HepG2 (cell line): Measurements from ENCODE around the gene TEKT5. TPM values are rescaled to one million over a fixed set of nuclear protein-coding genes. Genes with fewer than 3 reads are reported as not detected.
A peak's percentile ranks its signal among the peaks of the same experiment; 100 is the strongest.

Experiments
- ATAC-seq: fragments of 200-7000 bp; cut with Tn5 transposase; 3 replicates; pipeline ENCODE4 v1.9.1; 2020; ENCODE audit warnings: mild to moderate bottlenecking, moderate library complexity
- BruUV-seq: library from RNA; stranded (reverse); fragments of 400-500 nt; replicated peaks from 2 replicates; lab custom pipeline; 2021; lab: Mats Ljungman, UMichigan
- CTCF ChIA-PET: fragments of 300-600 bp; formaldehyde crosslinking; extraction: SDS; loops from one replicate; lab custom pipeline; 2021; ENCODE audit warnings: low total read pairs, inconsistent platforms, low intra/inter-chr PET ratio; lab: Yijun Ruan, JAX
- POLR2A ChIA-PET: fragments of 350-600 bp; sonication (Branson Sonifier 250); formaldehyde crosslinking; loops from one replicate; lab custom pipeline; 2020; ENCODE audit warnings: antibody characterized with exemption, inconsistent platforms; lab: Yijun Ruan, JAX
- DNase-seq: peaks from one replicate; pipeline ENCODE4 v3.0.0-alpha.2; 2015; ENCODE audit warnings: low spot score
- FAIRE-seq: peaks from 3 replicates; lab custom pipeline; 2011; peaks lifted over from hg19 to GRCh38; lab: Jason Lieb, UNC
- H2AFZ ChIP-seq: one replicate; pipeline ENCODE4 v1.6.1; 2011; ENCODE audit warnings: low read length, inconsistent platforms
- H3K27ac ChIP-seq: fragments of 300-600 bp; 3 replicates; pipeline ENCODE4 v1.8.0; 2011; ENCODE audit warnings: mixed run types, mild to moderate bottlenecking, mixed read lengths, low read length, inconsistent platforms; ENCODE audit not compliant: insufficient read depth; ENCODE audit errors: extremely low read length
- H3K27me3 ChIP-seq, 2 experiments: fragments of 200-600 bp in 1 of 2; 2 replicates in 1 of 2; 3 replicates in 1 of 2; pipeline versions ENCODE4 v1.6.0 to v1.8.0; 2011; ENCODE audit warnings: low read length in 2 of 2, mild to moderate bottlenecking in 2 of 2, moderate library complexity in 2 of 2, inconsistent platforms in 1 of 2; ENCODE audit not compliant: insufficient read depth in 2 of 2, control insufficient read depth in 1 of 2
- H3K36me3 ChIP-seq, 2 experiments: fragments of 200-600 bp in 1 of 2; replicated peaks in 1 of 2; 2 replicates in 1 of 2; 3 replicates in 1 of 2; pipeline versions ENCODE4 v1.5.1 to v1.8.0; 2011; ENCODE audit warnings: low read length in 2 of 2, inconsistent platforms in 1 of 2; ENCODE audit not compliant: insufficient read depth in 2 of 2, control insufficient read depth in 1 of 2
- H3K4me1 ChIP-seq: 2 replicates; pipeline ENCODE4 v1.5.1; 2012; ENCODE audit warnings: low read length, inconsistent platforms; ENCODE audit not compliant: insufficient read depth
- H3K4me2 ChIP-seq: 2 replicates; pipeline ENCODE4 v1.6.0; 2011; ENCODE audit warnings: low read depth, low read length, inconsistent platforms
- H3K4me3 ChIP-seq, 3 experiments: fragments of 200-600 bp in 1 of 3; sonication (generic), shearing (Covaris generic) in 1 of 3; replicated peaks in 1 of 3; 2 replicates each; pipeline ENCODE4 v1.5.1; 2011 to 2016; ENCODE audit warnings: low read length in 3 of 3, inconsistent platforms in 2 of 3, low read depth in 2 of 3, mild to moderate bottlenecking in 2 of 3, control low read depth in 1 of 3, mixed read lengths in 1 of 3; ENCODE audit not compliant: insufficient read depth in 1 of 3
- H3K79me2 ChIP-seq: one replicate; pipeline ENCODE4 v1.6.1; 2011; ENCODE audit warnings: low read length, inconsistent platforms; ENCODE audit not compliant: insufficient read depth
- H3K9ac ChIP-seq: 2 replicates; pipeline ENCODE4 v1.6.0; 2011; ENCODE audit warnings: mild to moderate bottlenecking, low read depth, low read length, inconsistent platforms; ENCODE audit not compliant: insufficient read depth
- H3K9me3 ChIP-seq: 2 replicates; pipeline ENCODE4 v1.5.1; 2012; ENCODE audit warnings: mild to moderate bottlenecking, low read length
- H4K20me1 ChIP-seq: 2 replicates; pipeline ENCODE4 v1.6.0; 2011; ENCODE audit warnings: inconsistent platforms, mild to moderate bottlenecking, low read length, moderate library complexity; ENCODE audit not compliant: insufficient read depth
- ARNTL ChIP-seq: sonication (generic); formaldehyde crosslinking; IDR thresholded peaks from 2 replicates; pipeline ENCODE4 v1.4.0; 2020; ENCODE audit warnings: mild to moderate bottlenecking, missing genetic modification reagents
- CHCHD3 ChIP-seq: sonication (generic); formaldehyde crosslinking; IDR thresholded peaks from 2 replicates; pipeline ENCODE4 v1.8.0; 2022; ENCODE audit warnings: mild to moderate bottlenecking, missing genetic modification reagents, moderate library complexity
- EEA1 ChIP-seq: sonication (generic); formaldehyde crosslinking; IDR thresholded peaks from 2 replicates; pipeline ENCODE4 v1.5.1; 2020; ENCODE audit warnings: mild to moderate bottlenecking, missing genetic modification reagents, borderline replicate concordance
- EED ChIP-seq: sonication (generic); formaldehyde crosslinking; IDR thresholded peaks from 2 replicates; pipeline ENCODE4 v1.5.0; 2020; ENCODE audit warnings: mild to moderate bottlenecking, missing genetic modification reagents
- ERF ChIP-seq: IDR thresholded peaks from 2 replicates; pipeline ENCODE4 v1.6.1; 2018; ENCODE audit warnings: missing biosample characterization, missing genetic modification reagents
- HNRNPLL ChIP-seq: fragments of 200-400 bp; formaldehyde crosslinking; IDR thresholded peaks from 2 replicates; pipeline ENCODE4 v1.6.1; 2017; ENCODE audit warnings: mild to moderate bottlenecking, low read depth, low read length; ENCODE audit not compliant: poor library complexity, severe bottlenecking
- HOXA5 ChIP-seq: sonication (generic); formaldehyde crosslinking; IDR thresholded peaks from 2 replicates; pipeline ENCODE4 v1.4.0; 2020; ENCODE audit warnings: missing genetic modification reagents
- ISX ChIP-seq: sonication (generic); formaldehyde crosslinking; conservative IDR thresholded peaks from 2 replicates; pipeline ENCODE4 v1.5.0; 2020; ENCODE audit warnings: missing genetic modification reagents
- KDM2A ChIP-seq: sonication (generic); formaldehyde crosslinking; IDR thresholded peaks from 2 replicates; pipeline ENCODE4 v1.4.0; 2020; ENCODE audit warnings: low read depth, missing genetic modification reagents, borderline replicate concordance
- MAZ ChIP-seq, 2 experiments: sonication (generic) in 1 of 2; formaldehyde crosslinking in 1 of 2; IDR thresholded peaks; 2 replicates each; pipeline versions ENCODE4 v1.5.0 to v1.6.1; 2012 to 2020; ENCODE audit warnings: low read depth in 2 of 2, mild to moderate bottlenecking in 2 of 2, borderline replicate concordance in 1 of 2, improper control_type of control experiment in 1 of 2, low read length in 1 of 2, missing genetic modification reagents in 1 of 2, moderate library complexity in 1 of 2
- MIER2 ChIP-seq: IDR thresholded peaks from 2 replicates; pipeline ENCODE4 v1.6.1; 2016; ENCODE audit warnings: missing biosample characterization, missing genetic modification reagents
- NCOA5 ChIP-seq: sonication (generic); formaldehyde crosslinking; IDR thresholded peaks from 2 replicates; pipeline ENCODE4 v1.4.0; 2020; ENCODE audit warnings: missing genetic modification reagents
- PPARG ChIP-seq: conservative IDR thresholded peaks from 2 replicates; pipeline ENCODE4 v1.6.1; 2016; ENCODE audit warnings: missing biosample characterization, missing genetic modification reagents
- TBP ChIP-seq: sonication (generic); formaldehyde crosslinking; IDR thresholded peaks from 2 replicates; pipeline ENCODE4 v1.5.0; 2020; ENCODE audit warnings: missing genetic modification reagents
- U2AF2 ChIP-seq: fragments of 200-400 bp; formaldehyde crosslinking; IDR thresholded peaks from 2 replicates; pipeline ENCODE4 v1.6.1; 2017; ENCODE audit warnings: low read depth, mild to moderate bottlenecking, low read length
- ZBTB38 ChIP-seq: sonication (generic); formaldehyde crosslinking; IDR thresholded peaks from 2 replicates; pipeline ENCODE4 v1.5.1; 2020; ENCODE audit warnings: mild to moderate bottlenecking, missing genetic modification reagents
- ZFP1 ChIP-seq: IDR thresholded peaks from 2 replicates; pipeline ENCODE4 v1.6.1; 2016
- ZNF34 ChIP-seq: sonication (generic); formaldehyde crosslinking; IDR thresholded peaks from 2 replicates; pipeline ENCODE4 v1.4.0; 2020; ENCODE audit warnings: mild to moderate bottlenecking, missing genetic modification reagents, borderline replicate concordance
- ZNF460 ChIP-seq: sonication (generic); formaldehyde crosslinking; IDR thresholded peaks from 2 replicates; pipeline ENCODE4 v1.5.1; 2020; ENCODE audit warnings: missing genetic modification reagents, mild to moderate bottlenecking, borderline replicate concordance
- ZNF567 ChIP-seq: sonication (generic); formaldehyde crosslinking; IDR thresholded peaks from 2 replicates; pipeline ENCODE4 v1.8.1; 2023; ENCODE audit warnings: mild to moderate bottlenecking, missing genetic modification reagents, borderline replicate concordance
- ZNF569 ChIP-seq: sonication (generic); formaldehyde crosslinking; IDR thresholded peaks from 2 replicates; pipeline ENCODE4 v1.5.0; 2020; ENCODE audit warnings: mild to moderate bottlenecking, missing genetic modification reagents, moderate library complexity, borderline replicate concordance
- ZNF629 ChIP-seq: sonication (generic); formaldehyde crosslinking; conservative IDR thresholded peaks from 2 replicates; pipeline ENCODE4 v1.5.0; 2020; ENCODE audit warnings: missing genetic modification reagents
- ZNF841 ChIP-seq: sonication (generic); formaldehyde crosslinking; IDR thresholded peaks from 2 replicates; pipeline ENCODE4 v1.8.1; 2023; ENCODE audit warnings: missing genetic modification reagents, borderline replicate concordance
- ZSCAN20 ChIP-seq: sonication (generic); formaldehyde crosslinking; IDR thresholded peaks from 2 replicates; pipeline ENCODE4 v1.4.0; 2020; ENCODE audit warnings: missing genetic modification reagents, mild to moderate bottlenecking, borderline replicate concordance
- ZSCAN21 ChIP-seq: sonication (generic); formaldehyde crosslinking; IDR thresholded peaks from 2 replicates; pipeline ENCODE4 v1.8.0; 2022; ENCODE audit warnings: mild to moderate bottlenecking, missing genetic modification reagents, moderate library complexity, borderline replicate concordance
- WGBS: methylation state at CpG from one replicate; pipeline ENCODE4 v1.1.6; 2017; ENCODE audit warnings: low lambda C conversion rate; 5-methylcytosine and 5-hydroxymethylcytosine counted together
- in situ Hi-C: cut with HindIII; loops from 2 replicates; pipeline ENCODE4 v1.10.0; 2017; ENCODE audit warnings: low pct_unique_long_range_greater_than_20kb; ENCODE audit not compliant: extremely low pct_ligation_motif_present
- intact Hi-C: fragments of 100-400 bp; cut with micrococcal nuclease; formaldehyde crosslinking; loops from one replicate; pipeline ENCODE4 v1.10.0; 2022; ENCODE audit not compliant: unreplicated experiment
- polyA plus RNA-seq, 8 experiments: library from polyadenylated mRNA; depleted of rRNA in 3 of 8; stranded (reverse) in 7 of 8; unstranded in 1 of 8; fragments of >200 nt; fragmentation: Illumina TruSeq in 4 of 8; extraction: Trizol in 4 of 8; gene quantifications; 2 replicates each; pipeline versions ENCODE4 v1.2.1 to v1.2.3, GENCODE V29; 2011 to 2016; ENCODE audit warnings: low read depth in 4 of 8, missing spikeins in 1 of 8, mixed read lengths in 1 of 8; ENCODE audit not compliant: insufficient read depth in 1 of 8
- total RNA-seq, 5 experiments: library from RNA; depleted of rRNA; stranded (reverse); fragments of >200 nt; fragmentation: Illumina TruSeq; extraction: Trizol; gene quantifications; 2 replicates each; pipeline ENCODE4 v1.2.3, GENCODE V29; 2016; ENCODE audit warnings: low read depth in 1 of 5
- TF ChIP-seq, protein P1 (sequence below): sonication (generic); formaldehyde crosslinking; IDR thresholded peaks from 2 replicates; pipeline ENCODE4 v1.5.1; 2020; ENCODE audit warnings: missing genetic modification reagents, mild to moderate bottlenecking, borderline replicate concordance

Gene TEKT5
- total and polyA plus RNA-seq, 2 of the 13 experiments (the other 11 are each of a cell fraction or from before 2014, with no cell fraction given), result 0.16 TPM; not detected in 1

DNA sequence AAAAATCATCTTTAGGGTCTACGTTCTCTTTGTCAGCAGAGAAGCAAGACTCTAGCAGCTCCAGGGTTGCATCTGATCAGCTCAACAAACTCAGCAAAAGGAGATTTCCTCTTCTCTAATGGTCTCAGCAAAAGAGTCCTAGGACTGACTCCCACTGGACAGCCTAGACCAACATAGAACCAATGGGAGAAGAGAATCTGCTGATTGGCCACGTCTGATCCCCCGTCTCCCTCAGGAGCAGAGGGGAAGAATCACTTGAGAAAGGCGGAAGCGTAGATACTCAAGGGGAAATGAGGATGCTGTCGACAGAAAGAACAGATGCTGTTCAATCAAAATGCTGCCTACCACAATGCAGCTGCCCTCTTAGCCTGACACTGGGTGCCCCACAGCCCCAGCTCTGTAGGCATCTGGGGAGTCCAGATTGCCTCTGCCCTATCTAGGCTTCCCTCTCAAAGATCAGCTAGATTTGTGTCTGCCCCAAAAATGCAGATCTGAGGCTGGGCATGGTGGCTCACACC lies 82.8 kb downstream of the TEKT5 start:
- intact Hi-C loops, result no loop called here
- Histone ChIP-seq H3K79me2 (no peaks in the 10 kb centered on the region), H3K27ac (peak overlapping the region; percentile 78), H2AFZ (no peak overlapping the region), H3K9me3 (no peaks in the 10 kb centered on the region), H3K4me1 (peaks cover 85% of the 10 kb centered on the region), H3K27me3 (0 out of 5 replicates have a peak, but pooled peaks cover 0 to 5% of the 10 kb centered on the region in 2 experiments), H4K20me1 (no peaks in the 10 kb centered on the region), H3K36me3 (no peaks in the 10 kb centered on the region), H3K4me2 (peak overlapping the region; percentile 26; the same call in 1 of the 2 replicates), H3K4me3 (no peak overlapping the region), H3K9ac (0 out of 2 replicates have a peak overlapping the region, but pooled peaks have one; percentile 0)
- DNase-seq (no peak), FAIRE-seq (no peak), ATAC-seq (no peak)
- in situ Hi-C loops, result no loop called here
- CTCF ChIA-PET, result no interaction called here
- 93% methylated on average over 6 of the region's 6 CpGs for WGBS
- POLR2A ChIA-PET, result interaction anchor here (1.1 to 1.3 kb wide), 2 partner anchors 30 to 35 kb away, joined by 4 read pairs; no protein-coding TSS in a partner anchor
- no TSS peak for BruUV-seq
- TF ChIP-seq ARNTL, result 0 out of 2 replicates have a peak, but pooled peaks have one; percentile 39
- no peak for TF ChIP-seq HNRNPLL
- no peak for TF ChIP-seq ZNF841 (CRISPR knock-in tag)
- TF ChIP-seq ZFP1 (CRISPR knock-in tag), result no peak
- TF ChIP-seq ZNF569, result no peak
- TF ChIP-seq ZSCAN20, result no peak
- TF ChIP-seq ZNF34 (CRISPR knock-in tag), result no peak
- no peak for TF ChIP-seq ISX (CRISPR knock-in tag)
- no peak for TF ChIP-seq MIER2
- no peak for TF ChIP-seq EED
- TF ChIP-seq ZNF460, result no peak
- TF ChIP-seq HOXA5, result no peak
- no peak for TF ChIP-seq EEA1 (CRISPR knock-in tag)
- TF ChIP-seq KDM2A (CRISPR knock-in tag), result 0 out of 2 replicates have a peak, but pooled peaks have one; percentile 4
- no peak for TF ChIP-seq NCOA5
- no peak for TF ChIP-seq U2AF2
- no peak for TF ChIP-seq ZNF567 (CRISPR knock-in tag)
- no peak for TF ChIP-seq CHCHD3 (CRISPR knock-in tag)
- TF ChIP-seq, protein P1, sequence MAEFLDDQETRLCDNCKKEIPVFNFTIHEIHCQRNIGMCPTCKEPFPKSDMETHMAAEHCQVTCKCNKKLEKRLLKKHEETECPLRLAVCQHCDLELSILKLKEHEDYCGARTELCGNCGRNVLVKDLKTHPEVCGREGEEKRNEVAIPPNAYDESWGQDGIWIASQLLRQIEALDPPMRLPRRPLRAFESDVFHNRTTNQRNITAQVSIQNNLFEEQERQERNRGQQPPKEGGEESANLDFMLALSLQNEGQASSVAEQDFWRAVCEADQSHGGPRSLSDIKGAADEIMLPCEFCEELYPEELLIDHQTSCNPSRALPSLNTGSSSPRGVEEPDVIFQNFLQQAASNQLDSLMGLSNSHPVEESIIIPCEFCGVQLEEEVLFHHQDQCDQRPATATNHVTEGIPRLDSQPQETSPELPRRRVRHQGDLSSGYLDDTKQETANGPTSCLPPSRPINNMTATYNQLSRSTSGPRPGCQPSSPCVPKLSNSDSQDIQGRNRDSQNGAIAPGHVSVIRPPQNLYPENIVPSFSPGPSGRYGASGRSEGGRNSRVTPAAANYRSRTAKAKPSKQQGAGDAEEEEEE, result no peak
- no peak for TF ChIP-seq PPARG (CRISPR knock-in tag)
- TF ChIP-seq MAZ (IDR thresholded peaks at IDR 0.05; ENCODE audit: borderline replicate concordance, low read depth, low read length), result no peak
- TF ChIP-seq MAZ (CRISPR knock-in tag; IDR thresholded peaks at IDR 0.05; ENCODE audit: low read depth), result no peak
- no peak for TF ChIP-seq ZNF629 (CRISPR knock-in tag)
- 0 out of 2 replicates have a peak, but pooled peaks have one; percentile 8 for TF ChIP-seq ZSCAN21 (CRISPR knock-in tag)
- TF ChIP-seq TBP (CRISPR knock-in tag), result no peak
- TF ChIP-seq ERF (CRISPR knock-in tag), result no peak
- TF ChIP-seq ZBTB38 (CRISPR knock-in tag), result 0 out of 2 replicates have a peak, but pooled peaks have one; percentile 36
